Measurements from ENCODE around the gene NLGN4X.

NLGN4X gene

DNA sequence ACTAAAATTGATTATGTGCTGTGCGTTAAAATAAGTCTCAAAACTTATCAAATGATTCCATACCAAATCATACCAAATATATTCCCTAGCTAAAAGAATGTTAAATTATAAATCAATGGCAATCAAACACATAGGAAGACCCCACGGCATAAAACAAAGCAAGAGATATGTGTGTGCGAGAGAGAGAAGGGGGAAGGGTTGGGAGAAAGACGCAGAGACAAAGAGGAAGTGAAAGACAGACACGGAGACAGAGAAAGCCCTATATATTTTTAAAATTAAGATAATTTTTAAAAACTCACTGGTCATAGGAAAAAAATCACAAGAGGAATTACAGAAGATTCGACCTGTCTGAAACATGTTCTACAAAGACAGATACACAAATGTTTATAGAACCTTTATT, 371.4 kb downstream of the NLGN4X start:
- no peak for DNase-seq (ENCODE audit: low spot score)

DNA sequence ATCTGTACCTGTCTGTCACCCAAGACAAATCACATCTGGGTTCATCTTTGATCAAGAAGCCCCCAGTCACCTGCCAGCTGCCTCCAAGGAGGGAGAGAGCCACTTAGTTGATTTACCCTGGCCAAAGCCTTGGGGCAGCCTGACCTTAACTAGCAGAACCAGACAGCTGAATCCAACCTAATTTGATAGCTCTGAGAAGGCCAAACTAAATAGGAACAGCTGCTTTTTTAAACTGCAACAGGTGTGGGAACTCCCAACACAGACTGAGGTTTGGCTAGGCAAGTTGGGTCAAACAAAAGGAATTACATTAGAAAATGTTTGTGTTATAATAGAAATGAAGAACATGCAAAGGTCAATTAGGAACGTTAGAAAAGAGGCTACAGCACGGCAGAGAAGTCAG, 375.7 kb downstream of the NLGN4X start:
- DNase-seq (ENCODE audit: low spot score) = no peak

DNA sequence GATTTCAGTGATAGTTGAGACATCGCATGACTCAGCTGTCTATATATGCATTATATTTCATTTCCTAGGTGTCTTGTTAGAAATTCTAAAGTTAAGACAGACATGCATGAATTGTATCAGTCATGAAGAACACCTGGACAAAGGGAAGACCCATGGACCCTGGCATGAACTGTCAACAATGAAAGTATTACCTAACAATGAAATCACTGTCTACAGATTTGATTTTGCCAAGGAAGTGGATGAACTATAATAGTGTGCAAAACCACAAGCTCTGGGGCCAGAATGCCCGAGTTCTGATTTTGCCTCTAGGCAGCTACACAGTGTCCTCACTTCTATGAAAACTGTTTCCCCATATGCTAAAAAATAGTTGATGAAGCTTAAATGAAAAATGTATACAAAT, 386.1 kb downstream of the NLGN4X start:
- DNase-seq (ENCODE audit: low spot score) = no peak

Data from HuH-7 (cell line).